GM23338 (cell line): Measurements from ENCODE around the gene RGS6. TPM values are rescaled to one million over a fixed set of nuclear protein-coding genes. Genes with fewer than 3 reads are reported as not detected.

ENCODE experiments used
- ATAC-seq: fragments of 200-7000 bp; cut with Tn5 transposase; 3 replicates; pipeline ENCODE4 v1.9.1; 2020
- DNase-seq: peaks from one replicate; pipeline ENCODE4 v3.0.0-alpha.2; 2015; ENCODE audit warnings: low spot score
- H2AFZ ChIP-seq: fragments of 200-600 bp; sonication (generic); 2 replicates; pipeline ENCODE4 v1.8.0; 2016; ENCODE audit warnings: antibody characterized with exemption, mild to moderate bottlenecking, moderate library complexity
- H3F3A ChIP-seq: fragments of 200-600 bp; sonication (generic); replicated peaks from 2 replicates; pipeline ENCODE4 v1.8.0; 2017; ENCODE audit warnings: antibody characterized with exemption, mixed run types, low read depth
- H3K27ac ChIP-seq: fragments of 200-600 bp; sonication (generic); 2 replicates; pipeline ENCODE4 v1.6.1; 2016; ENCODE audit warnings: low read depth
- H3K27me3 ChIP-seq: fragments of 200-600 bp; sonication (generic); 2 replicates; pipeline ENCODE4 v1.8.0; 2016; ENCODE audit warnings: mild to moderate bottlenecking, mixed run types, moderate library complexity; ENCODE audit not compliant: insufficient read depth
- H3K36me3 ChIP-seq: fragments of 200-600 bp; sonication (generic); 2 replicates; pipeline ENCODE4 v1.8.0; 2016; ENCODE audit warnings: mild to moderate bottlenecking; ENCODE audit not compliant: insufficient read depth
- H3K4me1 ChIP-seq: fragments of 200-600 bp; sonication (generic); 2 replicates; pipeline ENCODE4 v1.8.0; 2016; ENCODE audit warnings: mild to moderate bottlenecking, moderate library complexity; ENCODE audit not compliant: insufficient read depth
- H3K4me2 ChIP-seq: fragments of 200-600 bp; sonication (generic); 2 replicates; pipeline ENCODE4 v1.7.1; 2017; ENCODE audit warnings: mixed run types
- H3K4me3 ChIP-seq: fragments of 200-600 bp; sonication (generic); 2 replicates; pipeline ENCODE4 v1.6.1; 2016; ENCODE audit warnings: mixed run types
- H3K79me2 ChIP-seq: fragments of 200-600 bp; sonication (generic); replicated peaks from 2 replicates; pipeline ENCODE4 v1.8.0; 2017; ENCODE audit warnings: mild to moderate bottlenecking; ENCODE audit not compliant: insufficient read depth
- H3K9me2 ChIP-seq: fragments of 200-600 bp; sonication (generic); 2 replicates; pipeline ENCODE4 v1.8.0; 2017; ENCODE audit not compliant: insufficient read depth
- H4K20me1 ChIP-seq: fragments of 200-600 bp; sonication (generic); replicated peaks from 2 replicates; pipeline ENCODE4 v1.8.0; 2017; ENCODE audit warnings: mild to moderate bottlenecking; ENCODE audit not compliant: insufficient read depth
- H3K27ac Mint-ChIP-seq: 2 replicates; pipeline ENCODE4 v1.8.0; 2020; ENCODE audit warnings: inconsistent platforms, mild to moderate bottlenecking, moderate library complexity, mixed read lengths
- H3K27me3 Mint-ChIP-seq: 3 replicates; pipeline ENCODE4 v1.8.0; 2022; ENCODE audit warnings: low read depth, mild to moderate bottlenecking, moderate library complexity, mixed read lengths, inconsistent platforms; ENCODE audit not compliant: insufficient read depth, poor library complexity
- H3K36me3 Mint-ChIP-seq: 3 replicates; pipeline ENCODE4 v1.8.0; 2021; ENCODE audit warnings: low read depth, mild to moderate bottlenecking, inconsistent platforms, moderate library complexity, mixed read lengths
- H3K4me1 Mint-ChIP-seq: 3 replicates; pipeline ENCODE4 v1.8.0; 2020; ENCODE audit warnings: mild to moderate bottlenecking, inconsistent platforms, mixed read lengths
- H3K4me3 Mint-ChIP-seq: 3 replicates; pipeline ENCODE4 v1.8.0; 2021; ENCODE audit warnings: moderate library complexity, mild to moderate bottlenecking, inconsistent platforms, mixed read lengths
- H3K9me3 Mint-ChIP-seq: 3 replicates; pipeline ENCODE4 v1.8.0; 2020; ENCODE audit warnings: moderate library complexity, mild to moderate bottlenecking, inconsistent platforms, mixed read lengths
- CREB1 ChIP-seq: fragments of 250-450 bp; sonication (Bioruptor Pico); IDR thresholded peaks from 2 replicates; pipeline ENCODE4 v1.5.0; 2020; ENCODE audit warnings: low read depth, mild to moderate bottlenecking, moderate library complexity
- EZH2 ChIP-seq: fragments of 200-600 bp; sonication (generic); IDR thresholded peaks from one replicate; pipeline ENCODE4 v1.8.0; 2017; ENCODE audit warnings: antibody characterized with exemption, mild to moderate bottlenecking, low read depth; ENCODE audit not compliant: unreplicated experiment
- NANOG ChIP-seq: IDR thresholded peaks from 2 replicates; pipeline ENCODE4 v1.6.1; 2016; ENCODE audit warnings: antibody characterized with exemption, borderline replicate concordance
- ZNF114 ChIP-seq: fragments of 250-450 bp; sonication (Bioruptor Pico); IDR thresholded peaks from 2 replicates; pipeline ENCODE4 v1.5.0; 2020; ENCODE audit warnings: mild to moderate bottlenecking, moderate library complexity
- ZNF331 ChIP-seq: fragments of 250-450 bp; sonication (Bioruptor Pico); IDR thresholded peaks from 2 replicates; pipeline ENCODE4 v1.5.0; 2020; ENCODE audit warnings: low read depth, mild to moderate bottlenecking, moderate library complexity
- polyA plus RNA-seq: library from polyadenylated mRNA; unstranded; fragments of >200 nt; fragmentation: Nextera tagmentation; extraction: Ambion mirVana; gene quantifications from 2 replicates; pipeline ENCODE4 v1.2.1, GENCODE V29; 2016
- total RNA-seq: library from RNA; depleted of rRNA; stranded (reverse); fragments of >200 nt; shearing (Covaris generic); gene quantifications from 2 replicates; pipeline ENCODE4 v1.2.3, GENCODE V29; 2014
- TF ChIP-seq, protein P1 (sequence below): fragments of 250-450 bp; sonication (Bioruptor Pico); IDR thresholded peaks from 2 replicates; pipeline ENCODE4 v1.5.0; 2020; ENCODE audit warnings: mild to moderate bottlenecking, moderate library complexity
- TF ChIP-seq, protein P2 (sequence below): IDR thresholded peaks from one replicate; pipeline ENCODE4 v1.6.1; 2018; ENCODE audit warnings: antibody characterized with exemption; ENCODE audit not compliant: unreplicated experiment

Gene RGS6
- total and polyA plus RNA-seq, 2 experiments from 2014 or later: 0.66 to 0.83 TPM

DNA sequence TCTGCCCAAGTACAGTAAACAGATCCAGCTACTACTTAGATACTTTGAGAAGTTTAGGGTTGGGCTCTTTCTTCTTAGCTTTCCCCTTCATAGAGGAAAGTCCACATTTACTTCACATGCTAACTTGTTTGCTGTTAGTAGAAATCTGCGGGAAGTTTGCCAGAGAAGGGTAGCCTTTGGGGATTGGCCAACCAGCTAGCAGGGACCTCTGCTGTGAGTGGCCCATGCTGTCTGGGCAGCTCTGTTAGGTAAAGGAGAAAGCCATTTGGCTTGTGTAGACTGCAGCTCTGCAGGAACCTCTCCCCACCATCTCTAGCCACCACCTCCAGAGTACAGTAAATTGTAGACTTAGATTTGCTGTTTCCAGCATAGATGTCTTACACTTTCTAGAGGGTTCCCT lies 193.9 kb downstream of the RGS6 start (continued):
- TF ChIP-seq, protein P1, sequence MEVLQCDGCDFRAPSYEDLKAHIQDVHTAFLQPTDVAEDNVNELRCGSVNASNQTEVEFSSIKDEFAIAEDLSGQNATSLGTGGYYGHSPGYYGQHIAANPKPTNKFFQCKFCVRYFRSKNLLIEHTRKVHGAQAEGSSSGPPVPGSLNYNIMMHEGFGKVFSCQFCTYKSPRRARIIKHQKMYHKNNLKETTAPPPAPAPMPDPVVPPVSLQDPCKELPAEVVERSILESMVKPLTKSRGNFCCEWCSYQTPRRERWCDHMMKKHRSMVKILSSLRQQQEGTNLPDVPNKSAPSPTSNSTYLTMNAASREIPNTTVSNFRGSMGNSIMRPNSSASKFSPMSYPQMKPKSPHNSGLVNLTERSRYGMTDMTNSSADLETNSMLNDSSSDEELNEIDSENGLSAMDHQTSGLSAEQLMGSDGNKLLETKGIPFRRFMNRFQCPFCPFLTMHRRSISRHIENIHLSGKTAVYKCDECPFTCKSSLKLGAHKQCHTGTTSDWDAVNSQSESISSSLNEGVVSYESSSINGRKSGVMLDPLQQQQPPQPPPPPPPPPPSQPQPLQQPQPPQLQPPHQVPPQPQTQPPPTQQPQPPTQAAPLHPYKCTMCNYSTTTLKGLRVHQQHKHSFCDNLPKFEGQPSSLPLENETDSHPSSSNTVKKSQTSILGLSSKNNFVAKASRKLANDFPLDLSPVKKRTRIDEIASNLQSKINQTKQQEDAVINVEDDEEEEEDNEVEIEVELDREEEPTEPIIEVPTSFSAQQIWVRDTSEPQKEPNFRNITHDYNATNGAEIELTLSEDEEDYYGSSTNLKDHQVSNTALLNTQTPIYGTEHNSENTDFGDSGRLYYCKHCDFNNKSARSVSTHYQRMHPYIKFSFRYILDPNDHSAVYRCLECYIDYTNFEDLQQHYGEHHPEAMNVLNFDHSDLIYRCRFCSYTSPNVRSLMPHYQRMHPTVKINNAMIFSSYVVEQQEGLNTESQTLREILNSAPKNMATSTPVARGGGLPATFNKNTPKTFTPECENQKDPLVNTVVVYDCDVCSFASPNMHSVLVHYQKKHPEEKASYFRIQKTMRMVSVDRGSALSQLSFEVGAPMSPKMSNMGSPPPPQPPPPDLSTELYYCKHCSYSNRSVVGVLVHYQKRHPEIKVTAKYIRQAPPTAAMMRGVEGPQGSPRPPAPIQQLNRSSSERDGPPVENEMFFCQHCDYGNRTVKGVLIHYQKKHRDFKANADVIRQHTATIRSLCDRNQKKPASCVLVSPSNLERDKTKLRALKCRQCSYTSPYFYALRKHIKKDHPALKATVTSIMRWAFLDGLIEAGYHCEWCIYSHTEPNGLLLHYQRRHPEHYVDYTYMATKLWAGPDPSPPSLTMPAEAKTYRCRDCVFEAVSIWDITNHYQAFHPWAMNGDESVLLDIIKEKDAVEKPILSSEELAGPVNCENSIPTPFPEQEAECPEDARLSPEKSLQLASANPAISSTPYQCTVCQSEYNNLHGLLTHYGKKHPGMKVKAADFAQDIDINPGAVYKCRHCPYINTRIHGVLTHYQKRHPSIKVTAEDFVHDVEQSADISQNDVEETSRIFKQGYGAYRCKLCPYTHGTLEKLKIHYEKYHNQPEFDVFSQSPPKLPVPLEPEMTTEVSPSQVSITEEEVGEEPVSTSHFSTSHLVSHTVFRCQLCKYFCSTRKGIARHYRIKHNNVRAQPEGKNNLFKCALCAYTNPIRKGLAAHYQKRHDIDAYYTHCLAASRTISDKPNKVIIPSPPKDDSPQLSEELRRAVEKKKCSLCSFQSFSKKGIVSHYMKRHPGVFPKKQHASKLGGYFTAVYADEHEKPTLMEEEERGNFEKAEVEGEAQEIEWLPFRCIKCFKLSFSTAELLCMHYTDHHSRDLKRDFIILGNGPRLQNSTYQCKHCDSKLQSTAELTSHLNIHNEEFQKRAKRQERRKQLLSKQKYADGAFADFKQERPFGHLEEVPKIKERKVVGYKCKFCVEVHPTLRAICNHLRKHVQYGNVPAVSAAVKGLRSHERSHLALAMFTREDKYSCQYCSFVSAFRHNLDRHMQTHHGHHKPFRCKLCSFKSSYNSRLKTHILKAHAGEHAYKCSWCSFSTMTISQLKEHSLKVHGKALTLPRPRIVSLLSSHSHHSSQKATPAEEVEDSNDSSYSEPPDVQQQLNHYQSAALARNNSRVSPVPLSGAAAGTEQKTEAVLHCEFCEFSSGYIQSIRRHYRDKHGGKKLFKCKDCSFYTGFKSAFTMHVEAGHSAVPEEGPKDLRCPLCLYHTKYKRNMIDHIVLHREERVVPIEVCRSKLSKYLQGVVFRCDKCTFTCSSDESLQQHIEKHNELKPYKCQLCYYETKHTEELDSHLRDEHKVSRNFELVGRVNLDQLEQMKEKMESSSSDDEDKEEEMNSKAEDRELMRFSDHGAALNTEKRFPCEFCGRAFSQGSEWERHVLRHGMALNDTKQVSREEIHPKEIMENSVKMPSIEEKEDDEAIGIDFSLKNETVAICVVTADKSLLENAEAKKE (CRISPR knock-in tag): no peak
- TF ChIP-seq ZNF331 (CRISPR knock-in tag) (no peak), ZNF114 (CRISPR knock-in tag) (no peak), NANOG (no peak)
- TF ChIP-seq, protein P2, sequence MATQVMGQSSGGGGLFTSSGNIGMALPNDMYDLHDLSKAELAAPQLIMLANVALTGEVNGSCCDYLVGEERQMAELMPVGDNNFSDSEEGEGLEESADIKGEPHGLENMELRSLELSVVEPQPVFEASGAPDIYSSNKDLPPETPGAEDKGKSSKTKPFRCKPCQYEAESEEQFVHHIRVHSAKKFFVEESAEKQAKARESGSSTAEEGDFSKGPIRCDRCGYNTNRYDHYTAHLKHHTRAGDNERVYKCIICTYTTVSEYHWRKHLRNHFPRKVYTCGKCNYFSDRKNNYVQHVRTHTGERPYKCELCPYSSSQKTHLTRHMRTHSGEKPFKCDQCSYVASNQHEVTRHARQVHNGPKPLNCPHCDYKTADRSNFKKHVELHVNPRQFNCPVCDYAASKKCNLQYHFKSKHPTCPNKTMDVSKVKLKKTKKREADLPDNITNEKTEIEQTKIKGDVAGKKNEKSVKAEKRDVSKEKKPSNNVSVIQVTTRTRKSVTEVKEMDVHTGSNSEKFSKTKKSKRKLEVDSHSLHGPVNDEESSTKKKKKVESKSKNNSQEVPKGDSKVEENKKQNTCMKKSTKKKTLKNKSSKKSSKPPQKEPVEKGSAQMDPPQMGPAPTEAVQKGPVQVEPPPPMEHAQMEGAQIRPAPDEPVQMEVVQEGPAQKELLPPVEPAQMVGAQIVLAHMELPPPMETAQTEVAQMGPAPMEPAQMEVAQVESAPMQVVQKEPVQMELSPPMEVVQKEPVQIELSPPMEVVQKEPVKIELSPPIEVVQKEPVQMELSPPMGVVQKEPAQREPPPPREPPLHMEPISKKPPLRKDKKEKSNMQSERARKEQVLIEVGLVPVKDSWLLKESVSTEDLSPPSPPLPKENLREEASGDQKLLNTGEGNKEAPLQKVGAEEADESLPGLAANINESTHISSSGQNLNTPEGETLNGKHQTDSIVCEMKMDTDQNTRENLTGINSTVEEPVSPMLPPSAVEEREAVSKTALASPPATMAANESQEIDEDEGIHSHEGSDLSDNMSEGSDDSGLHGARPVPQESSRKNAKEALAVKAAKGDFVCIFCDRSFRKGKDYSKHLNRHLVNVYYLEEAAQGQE: no peak

- Mint-ChIP-seq H3K27ac (no peak overlapping the region), H3K27me3 (no peaks in the 10 kb centered on the region), H3K4me3 (no peak overlapping the region), H3K4me1 (no peaks in the 10 kb centered on the region), H3K9me3 (no peaks in the 10 kb centered on the region), H3K36me3 (no peaks in the 10 kb centered on the region)
- Histone ChIP-seq H3K4me3 (no peak overlapping the region), H3K27me3 (no peaks in the 10 kb centered on the region), H3K79me2 (no peaks in the 10 kb centered on the region), H3K4me2 (no peak overlapping the region), H3K27ac (no peak overlapping the region), H3K9me2 (no peaks in the 10 kb centered on the region), H2AFZ (no peak overlapping the region), H3K36me3 (no peaks in the 10 kb centered on the region), H3K4me1 (no peaks in the 10 kb centered on the region), H4K20me1 (no peaks in the 10 kb centered on the region), H3F3A (no peaks in the 10 kb centered on the region)
- ATAC-seq (no peak), DNase-seq (no peak)
- TF ChIP-seq ZNF114 (CRISPR knock-in tag) (no peak), CREB1 (CRISPR knock-in tag) (no peak), EZH2 (no peak)
- TF ChIP-seq, protein P2: no peak
These were observed 194.3 kb downstream of the RGS6 start for GRCh38 chr14:72126561-72126960.
